OCI-LY3 (cell line): Measurements from ENCODE around the gene INCENP.

Experiments
- H2AFZ ChIP-seq: fragments of 200-600, 300-600 bp; shearing (Covaris generic); 2 replicates; pipeline ENCODE4 v1.6.0; 2014; ENCODE audit warnings: antibody characterized with exemption, low read depth, low read length
- H3K27ac ChIP-seq: fragments of 200-600, 300-600 bp; sonication (generic); 2 replicates; pipeline ENCODE4 v1.5.1; 2014; ENCODE audit warnings: mild to moderate bottlenecking, low read length, moderate library complexity, mixed read lengths
- H3K27me3 ChIP-seq: fragments of 200-600, 300-600 bp; sonication (generic); 2 replicates; pipeline ENCODE4 v1.6.1; 2014; ENCODE audit warnings: low read depth, low read length, mixed read lengths
- H3K36me3 ChIP-seq: fragments of 200-600, 300-600 bp; sonication (generic); replicated peaks from 2 replicates; pipeline ENCODE3; 2014; ENCODE audit warnings: low read depth, low read length, mixed read lengths
- H3K4me1 ChIP-seq: fragments of 300-600, 200-600 bp; sonication (generic); 2 replicates; pipeline ENCODE4 v1.6.1; 2014; ENCODE audit warnings: low read length, mixed read lengths
- H3K4me2 ChIP-seq: fragments of 200-600, 300-600 bp; sonication (generic); 2 replicates; pipeline ENCODE4 v1.6.1; 2014; ENCODE audit warnings: low read length, mixed read lengths
- H3K4me3 ChIP-seq: fragments of 300-600, 200-600 bp; sonication (generic); 2 replicates; pipeline ENCODE4 v1.5.1; 2014; ENCODE audit warnings: antibody characterized with exemption, mild to moderate bottlenecking, low read length, moderate library complexity
- H3K79me2 ChIP-seq: fragments of 300-600, 200-600 bp; shearing (Covaris generic); 2 replicates; pipeline ENCODE4 v1.6.1; 2014; ENCODE audit warnings: mild to moderate bottlenecking, low read length, mixed read lengths
- H3K9ac ChIP-seq: fragments of 300-600, 200-600 bp; shearing (Covaris generic); 2 replicates; pipeline ENCODE4 v1.6.0; 2014; ENCODE audit warnings: mild to moderate bottlenecking, low read length, moderate library complexity
- H3K9me3 ChIP-seq: fragments of 200-600, 300-600 bp; shearing (Covaris generic); 2 replicates; pipeline ENCODE4 v1.6.1; 2014; ENCODE audit warnings: low read length, mixed read lengths; ENCODE audit not compliant: insufficient read depth
- H4K20me1 ChIP-seq: fragments of 200-600, 300-600 bp; sonication (generic); 2 replicates; pipeline ENCODE4 v1.6.1; 2016; ENCODE audit warnings: low read length, mixed read lengths; ENCODE audit not compliant: insufficient read depth
- CTCF ChIP-seq: fragments of 200-600, 300-600 bp; sonication (generic); IDR thresholded peaks from 2 replicates; pipeline ENCODE4 v1.5.1; 2014; ENCODE audit warnings: antibody characterized with exemption, low read length, low read depth
- EZH2phosphoT487 ChIP-seq: fragments of 200-600 bp; shearing (Covaris generic); IDR thresholded peaks from 2 replicates; pipeline ENCODE4 v1.6.1; 2018; ENCODE audit warnings: antibody characterized with exemption, mixed run types, low read depth

The INCENP gene

GRCh38 chr11:62127426-62127825 is 3.6 kb downstream of the INCENP start:
- H3K4me3 ChIP-seq = no peak overlapping the region
- TF ChIP-seq CTCF (no peak), EZH2phosphoT487 (no peak)
- peaks cover 86% of the 10 kb centered on the region for H3K79me2 ChIP-seq
- H3K9me3 ChIP-seq = no peaks in the 10 kb centered on the region
- peaks cover 16% of the 10 kb centered on the region for H3K4me1 ChIP-seq
- peaks cover 70% of the 10 kb centered on the region for H3K36me3 ChIP-seq
- H3K27me3 ChIP-seq = no peaks in the 10 kb centered on the region
- H4K20me1 ChIP-seq = peaks cover 73% of the 10 kb centered on the region
- H3K9ac ChIP-seq = no peak overlapping the region
- H2AFZ ChIP-seq = no peak overlapping the region
- no peak overlapping the region for H3K27ac ChIP-seq
- H3K4me2 ChIP-seq = no peak overlapping the region

- no peaks in the 10 kb centered on the region for H3K27me3 ChIP-seq
- no peak overlapping the region for H2AFZ ChIP-seq
- no peak overlapping the region for H3K27ac ChIP-seq
- H3K9ac ChIP-seq = no peak overlapping the region
- H3K4me3 ChIP-seq = no peak overlapping the region
- peaks cover 13% of the 10 kb centered on the region for H3K4me1 ChIP-seq
- no peaks in the 10 kb centered on the region for H3K9me3 ChIP-seq
- H4K20me1 ChIP-seq = peaks cover 80% of the 10 kb centered on the region
- peaks cover 94% of the 10 kb centered on the region for H3K79me2 ChIP-seq
- TF ChIP-seq CTCF = no peak
- no peak for TF ChIP-seq EZH2phosphoT487
- H3K4me2 ChIP-seq = no peak overlapping the region
- peaks cover 76% of the 10 kb centered on the region for H3K36me3 ChIP-seq
Observed at GRCh38 chr11:62127941-62128770, 4.3 kb downstream of the INCENP start.

GRCh38 chr11:62128835-62129234 is 5.0 kb downstream of the INCENP start:
- Histone ChIP-seq H3K27me3 (no peaks in the 10 kb centered on the region), H3K27ac (no peak overlapping the region), H3K4me1 (peaks cover 11% of the 10 kb centered on the region), H3K79me2 (peaks cover 100% of the 10 kb centered on the region), H3K4me3 (no peak overlapping the region), H2AFZ (no peak overlapping the region), H4K20me1 (peaks cover 86% of the 10 kb centered on the region), H3K4me2 (no peak overlapping the region), H3K36me3 (peaks cover 78% of the 10 kb centered on the region), H3K9me3 (no peaks in the 10 kb centered on the region), H3K9ac (no peak overlapping the region)
- TF ChIP-seq EZH2phosphoT487 = no peak
- TF ChIP-seq CTCF = no peak

GRCh38 chr11:62129590-62130282 is 5.9 kb downstream of the INCENP start:
- no peak overlapping the region for H3K27ac ChIP-seq
- H2AFZ ChIP-seq = no peak overlapping the region
- H3K4me3 ChIP-seq = no peak overlapping the region
- no peaks in the 10 kb centered on the region for H3K9me3 ChIP-seq
- H3K9ac ChIP-seq = no peak overlapping the region
- peaks cover 80% of the 10 kb centered on the region for H3K36me3 ChIP-seq
- no peak overlapping the region for H3K4me2 ChIP-seq
- H3K27me3 ChIP-seq = no peaks in the 10 kb centered on the region
- H3K4me1 ChIP-seq = peaks cover 11% of the 10 kb centered on the region
- TF ChIP-seq CTCF (no peak), EZH2phosphoT487 (no peak)
- peaks cover 88% of the 10 kb centered on the region for H4K20me1 ChIP-seq
- H3K79me2 ChIP-seq = peaks cover 99% of the 10 kb centered on the region
